MM.1S (cell line): ENCODE data around the gene AHCYL2.

Source experiments
- CTCF ChIP-seq: fragments of 300-600 bp; sonication (generic); IDR thresholded peaks from 2 replicates; pipeline ENCODE4 v1.5.1; 2016; ENCODE audit warnings: antibody characterized with exemption, low read length, mixed read lengths
- EZH2 ChIP-seq: fragments of 300-600 bp; sonication (generic); optimal IDR thresholded peaks from 2 replicates; pipeline ENCODE3; 2017; ENCODE audit warnings: low read depth, mild to moderate bottlenecking, antibody characterized with exemption, low read length, mixed read lengths
- EZH2phosphoT487 ChIP-seq: fragments of 300-600 bp; sonication (generic); IDR thresholded peaks from 2 replicates; pipeline ENCODE4 v1.6.1; 2018; ENCODE audit warnings: antibody characterized with exemption, low read length

- TF ChIP-seq CTCF (no peak), EZH2 (no peak), EZH2phosphoT487 (no peak)
Measured at GRCh38 chr7:129308047-129308446, 83.2 kb downstream of the AHCYL2 start.
